ENCODE results near the gene DPCD.
"Not testable (repeated sequence)": the region's sequence is repeated elsewhere in the genome, so short reads cannot be mapped to it uniquely, and the experiment has no call there.

Gene DPCD

GRCh38 chr10:101585841-101586240, 2.3 kb upstream of the DPCD start:
- no peak for DNase-seq (ENCODE audit: low spot score)

- no peak for DNase-seq (ENCODE audit: low spot score)
Measured at GRCh38 chr10:101588879-101589278, 758 bp downstream of the DPCD start.

GRCh38 chr10:101593331-101593730, 5.2 kb downstream of the DPCD start:
- DNase-seq (ENCODE audit: low spot score) = not testable (repeated sequence)

GRCh38 chr10:101595591-101596433, 7.7 kb downstream of the DPCD start:
- DNase-seq (ENCODE audit: low spot score) = no peak

GRCh38 chr10:101597091-101597900, 9.2 kb downstream of the DPCD start:
- DNase-seq (ENCODE audit: low spot score) = no peak

- DNase-seq (ENCODE audit: low spot score) = no peak
Measured at GRCh38 chr10:101601541-101601940, 13.4 kb downstream of the DPCD start.

- DNase-seq (ENCODE audit: low spot score) = peak; percentile 29
Measured at GRCh38 chr10:101602761-101603398, 14.8 kb downstream of the DPCD start.

- no peak for DNase-seq (ENCODE audit: low spot score)
Measured at GRCh38 chr10:101607124-101607523, 19.0 kb downstream of the DPCD start.

GRCh38 chr10:101609481-101609880, 21.4 kb downstream of the DPCD start:
- no peak for DNase-seq (ENCODE audit: low spot score)

- no peak for DNase-seq (ENCODE audit: low spot score)
Measured at GRCh38 chr10:101611096-101611905, 23.2 kb downstream of the DPCD start.

GRCh38 chr10:101612086-101612485, 24.0 kb downstream of the DPCD start:
- no peak for DNase-seq (ENCODE audit: low spot score)

- DNase-seq (ENCODE audit: low spot score) = no peak
Measured at GRCh38 chr10:101612872-101613271, 24.8 kb downstream of the DPCD start.

GRCh38 chr10:101613646-101614045, 25.5 kb downstream of the DPCD start:
- DNase-seq (ENCODE audit: low spot score) = no peak

- DNase-seq (ENCODE audit: low spot score) = no peak
Measured at GRCh38 chr10:101614663-101615524, 26.8 kb downstream of the DPCD start.

GRCh38 chr10:101615525-101616116, 27.5 kb downstream of the DPCD start:
- DNase-seq (ENCODE audit: low spot score) = no peak

GRCh38 chr10:101616415-101617101, 28.4 kb downstream of the DPCD start:
- no peak for DNase-seq (ENCODE audit: low spot score)

- DNase-seq (ENCODE audit: low spot score) = no peak
Measured at GRCh38 chr10:101617102-101617823, 29.1 kb downstream of the DPCD start.

GRCh38 chr10:101617824-101618568, 29.9 kb downstream of the DPCD start:
- no peak for DNase-seq (ENCODE audit: low spot score)

Measured in CD4-positive, alpha-beta T cell treated with Interleukin-2 at 100 ng/mL for 4 hours (primary cell).